HG03108 (cell line): ENCODE results near the gene MYH7B.

Experiments
- ATAC-seq: cut with Tn5 transposase; IDR thresholded peaks from one replicate; pipeline ENCODE4 v1.9.1; 2021; ENCODE audit warnings: moderate library complexity; ENCODE audit not compliant: unreplicated experiment

Gene MYH7B

DNA sequence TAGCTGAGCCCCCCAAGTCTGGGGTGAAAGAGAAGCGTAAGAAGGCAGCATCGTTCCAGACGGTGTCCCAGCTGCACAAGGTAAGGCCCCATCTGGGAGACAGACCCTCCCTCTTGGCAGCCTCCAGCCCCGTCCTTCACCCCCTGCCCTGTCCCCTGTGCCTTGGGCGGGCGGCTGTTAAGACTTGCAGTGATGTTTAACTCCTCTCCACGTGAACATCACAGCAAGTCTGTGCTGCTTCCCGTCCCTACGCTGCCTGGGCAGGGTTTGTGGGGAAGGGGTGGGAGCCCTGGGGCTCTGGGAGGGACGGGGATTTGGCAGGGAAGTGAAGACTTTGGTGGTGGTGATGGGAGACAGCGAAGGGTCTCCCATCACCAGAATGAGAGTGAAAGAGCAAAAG, 34.6 kb downstream of the MYH7B start:
- no peak for ATAC-seq

DNA sequence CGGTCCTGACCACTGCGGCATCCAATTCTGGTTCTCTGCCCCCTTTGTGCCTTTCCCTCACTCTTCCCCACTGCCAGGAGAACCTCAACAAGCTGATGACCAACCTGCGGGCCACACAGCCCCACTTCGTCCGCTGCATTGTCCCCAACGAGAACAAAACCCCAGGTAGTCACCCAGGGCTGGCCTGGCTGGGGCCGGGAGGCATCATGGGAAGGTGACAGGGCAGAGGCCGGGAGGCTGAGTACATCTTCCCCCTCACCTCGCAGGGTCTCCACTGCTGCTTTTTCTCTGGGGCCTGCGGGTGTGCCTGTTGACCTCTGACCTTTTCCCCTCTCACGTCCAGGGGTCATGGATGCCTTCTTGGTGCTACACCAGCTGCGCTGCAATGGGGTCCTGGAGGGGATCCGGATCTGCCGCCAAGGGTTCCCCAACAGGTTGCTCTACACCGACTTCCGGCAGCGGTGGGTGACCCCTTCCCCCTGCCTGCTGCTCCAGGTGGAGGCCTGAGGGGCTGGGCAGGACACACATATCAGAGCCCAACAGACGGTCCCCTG, 35.1 kb downstream of the MYH7B start:
- ATAC-seq = no peak

DNA sequence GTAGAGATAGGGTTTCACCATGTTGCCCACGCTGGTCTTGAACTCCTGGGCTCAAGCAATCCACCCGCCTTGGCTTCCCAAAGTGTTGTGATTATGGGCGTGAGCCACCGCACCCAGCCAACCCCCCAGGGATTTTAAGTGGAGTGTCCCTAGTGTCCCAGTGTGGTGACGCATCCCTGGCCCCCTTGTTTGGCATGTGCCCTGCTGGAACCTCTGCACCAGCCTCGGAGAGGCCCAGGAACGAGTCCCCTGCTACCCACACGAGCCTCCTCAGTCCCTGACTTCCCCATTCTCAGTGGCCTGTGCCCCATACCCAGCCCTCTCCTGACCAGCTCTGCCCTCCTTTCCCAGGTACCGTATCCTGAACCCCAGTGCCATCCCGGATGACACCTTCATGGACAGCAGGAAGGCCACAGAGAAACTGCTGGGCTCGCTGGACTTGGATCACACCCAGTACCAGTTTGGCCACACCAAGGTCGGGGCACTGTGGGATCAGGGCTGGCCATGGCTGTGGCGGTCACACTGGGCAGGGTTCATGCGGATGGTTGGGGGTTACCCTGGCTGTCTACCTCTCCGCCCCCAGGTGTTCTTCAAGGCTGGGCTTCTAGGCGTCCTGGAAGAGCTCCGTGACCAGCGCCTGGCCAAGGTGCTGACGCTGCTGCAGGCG, 37.2 kb downstream of the MYH7B start:
- ATAC-seq = no peak

DNA sequence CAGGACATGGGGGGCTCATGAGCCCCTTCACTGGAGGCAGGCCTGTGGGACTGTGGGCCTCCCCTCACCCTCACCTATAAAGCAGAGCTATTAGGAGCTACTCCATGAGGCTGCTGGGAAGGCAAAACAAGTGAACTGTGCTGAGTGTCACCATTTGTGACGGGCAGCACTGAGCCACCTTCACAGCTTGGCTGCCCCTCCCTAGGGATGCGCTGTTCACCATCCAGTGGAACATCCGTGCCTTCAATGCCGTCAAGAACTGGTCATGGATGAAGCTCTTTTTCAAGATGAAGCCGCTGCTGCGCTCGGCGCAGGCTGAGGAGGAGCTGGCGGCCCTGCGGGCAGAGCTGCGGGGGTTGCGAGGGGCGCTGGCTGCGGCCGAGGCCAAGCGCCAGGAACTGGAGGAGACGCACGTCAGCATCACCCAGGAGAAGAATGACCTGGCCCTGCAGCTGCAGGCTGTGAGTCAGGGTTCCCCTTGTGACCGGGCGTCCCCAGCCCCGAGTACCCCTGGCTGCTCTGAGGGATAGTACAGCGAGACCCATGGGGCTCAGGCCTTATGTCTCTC, 38.4 kb downstream of the MYH7B start:
- ATAC-seq = no peak

DNA sequence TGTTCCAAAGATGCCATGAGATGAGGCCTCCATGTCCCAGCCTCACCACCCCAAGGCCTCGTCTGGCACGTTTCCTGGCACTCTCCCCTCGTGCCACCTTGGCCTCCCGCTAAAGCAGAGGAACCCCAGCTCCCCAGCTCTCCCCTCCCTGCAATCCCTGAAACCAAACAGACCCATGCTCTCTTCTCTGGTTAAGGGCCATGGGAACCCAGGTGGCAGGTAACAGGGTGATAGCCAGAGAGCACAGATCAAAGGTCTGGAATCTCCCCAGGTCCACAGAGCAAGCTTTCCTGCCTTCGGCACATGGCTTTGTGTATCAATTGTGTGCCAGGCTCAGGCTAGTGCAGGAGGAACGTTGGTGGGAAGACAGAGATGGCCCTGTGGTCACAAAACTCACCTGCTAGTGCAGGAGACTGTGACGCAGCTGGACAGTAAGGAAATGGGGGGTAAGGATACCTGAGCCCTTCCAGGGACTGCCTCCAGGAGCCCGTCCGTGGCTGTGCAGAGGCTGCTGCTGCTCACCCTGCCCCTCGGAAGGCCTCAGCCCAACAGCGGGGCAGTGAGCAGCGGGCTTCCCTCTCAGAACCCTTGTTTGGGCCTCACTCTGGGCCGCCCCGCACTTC, 39.0 kb downstream of the MYH7B start:
- no peak for ATAC-seq

DNA sequence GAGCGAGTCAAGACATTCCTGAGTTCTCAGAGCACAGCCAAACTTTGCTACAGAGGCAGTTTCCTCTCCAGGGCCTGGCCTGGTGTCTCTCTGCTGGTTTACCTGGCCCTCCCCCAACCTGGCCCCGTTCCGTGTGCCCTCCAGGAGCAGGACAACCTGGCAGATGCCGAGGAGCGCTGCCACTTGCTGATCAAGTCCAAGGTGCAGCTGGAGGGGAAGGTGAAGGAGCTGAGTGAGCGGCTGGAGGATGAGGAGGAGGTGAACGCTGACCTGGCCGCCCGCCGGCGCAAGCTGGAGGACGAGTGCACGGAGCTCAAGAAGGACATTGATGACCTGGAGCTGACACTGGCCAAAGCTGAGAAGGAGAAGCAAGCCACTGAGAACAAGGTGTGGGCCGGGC, 39.5 kb downstream of the MYH7B start:
- ATAC-seq = no peak

DNA sequence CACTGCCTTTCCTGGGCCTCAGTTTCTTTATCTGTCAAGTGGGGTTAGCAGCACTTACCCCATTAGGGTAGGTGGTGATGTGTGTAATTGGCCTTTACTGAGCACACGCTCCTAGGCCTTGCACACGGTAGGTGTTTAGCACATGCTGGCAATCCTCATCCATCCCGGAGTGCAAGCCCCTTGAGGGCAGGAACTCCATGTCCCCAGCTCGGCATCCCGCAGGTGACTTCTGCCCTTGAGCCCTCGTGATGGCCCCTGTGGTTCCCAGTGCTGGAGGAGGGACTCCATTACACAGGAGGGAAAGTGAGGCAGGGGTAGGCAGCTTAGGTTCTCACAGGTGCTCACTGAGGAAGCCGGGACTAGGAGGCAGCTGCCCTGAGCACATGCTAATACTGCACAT, 40.0 kb downstream of the MYH7B start:
- no peak for ATAC-seq

DNA sequence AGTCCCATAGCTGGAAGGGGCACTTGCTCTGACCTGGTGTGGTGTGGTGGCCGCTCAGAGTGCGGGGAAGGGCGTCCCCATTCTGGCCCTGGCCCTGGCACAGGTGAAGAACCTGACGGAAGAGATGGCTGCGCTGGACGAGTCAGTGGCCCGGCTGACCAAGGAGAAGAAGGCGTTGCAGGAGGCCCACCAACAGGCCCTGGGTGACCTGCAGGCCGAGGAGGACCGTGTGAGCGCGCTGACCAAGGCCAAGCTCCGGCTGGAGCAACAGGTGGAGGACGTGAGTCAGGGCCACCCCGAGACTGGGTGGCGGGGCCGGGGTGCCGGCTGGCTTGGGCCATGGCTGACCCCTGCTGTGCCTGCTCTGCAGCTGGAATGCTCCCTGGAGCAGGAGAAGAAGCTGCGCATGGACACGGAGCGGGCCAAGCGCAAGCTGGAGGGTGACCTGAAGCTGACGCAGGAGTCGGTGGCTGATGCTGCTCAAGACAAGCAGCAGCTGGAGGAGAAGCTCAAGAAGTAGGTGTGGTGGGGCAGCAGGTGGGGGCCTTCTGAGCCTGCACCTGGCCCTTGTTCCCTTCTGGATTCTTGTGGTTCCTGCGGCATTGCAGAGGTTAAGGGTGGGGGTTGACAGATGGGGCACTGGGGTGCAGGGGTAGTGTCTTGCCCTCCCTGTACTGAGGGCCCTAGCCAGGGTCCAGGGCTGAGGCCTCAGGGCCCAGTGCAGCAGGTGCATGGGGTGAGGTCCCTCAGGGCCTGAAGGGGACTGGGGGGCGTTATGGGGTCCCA, 40.8 kb downstream of the MYH7B start:
- ATAC-seq = no peak

DNA sequence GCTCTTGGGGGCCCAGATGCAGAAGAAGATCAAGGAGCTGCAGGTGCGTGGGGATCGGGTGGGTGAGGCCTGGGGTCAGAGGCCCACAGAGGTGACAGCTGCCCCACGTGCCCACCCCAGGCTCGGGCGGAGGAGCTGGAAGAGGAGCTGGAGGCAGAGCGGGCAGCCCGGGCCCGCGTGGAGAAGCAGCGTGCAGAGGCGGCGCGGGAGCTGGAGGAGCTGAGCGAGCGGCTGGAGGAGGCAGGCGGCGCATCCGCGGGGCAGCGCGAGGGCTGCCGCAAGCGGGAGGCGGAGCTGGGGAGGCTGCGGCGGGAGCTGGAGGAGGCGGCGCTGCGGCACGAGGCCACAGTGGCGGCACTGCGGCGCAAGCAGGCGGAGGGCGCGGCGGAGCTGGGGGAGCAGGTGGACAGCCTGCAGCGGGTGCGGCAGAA, 41.5 kb downstream of the MYH7B start:
- ATAC-seq = no peak

DNA sequence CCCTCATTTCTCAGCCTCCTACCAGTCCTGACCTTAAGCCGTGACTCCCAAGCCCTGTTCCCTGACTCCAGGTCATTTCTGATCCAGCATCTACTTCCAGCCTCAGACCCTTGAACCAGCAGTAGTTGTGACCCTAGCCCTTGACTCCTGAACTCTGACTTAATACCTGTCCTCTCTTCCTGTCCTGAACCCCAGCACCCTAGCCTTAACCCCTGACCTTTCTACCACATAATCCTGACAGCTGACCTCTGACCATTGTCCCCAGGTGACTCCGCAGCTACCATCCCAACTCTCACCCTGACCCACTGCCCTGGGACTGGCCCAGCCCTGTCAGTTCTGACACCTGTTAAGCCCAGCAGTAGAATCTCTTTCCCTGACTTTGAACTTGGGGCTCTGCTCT, 42.1 kb downstream of the MYH7B start:
- no peak for ATAC-seq

DNA sequence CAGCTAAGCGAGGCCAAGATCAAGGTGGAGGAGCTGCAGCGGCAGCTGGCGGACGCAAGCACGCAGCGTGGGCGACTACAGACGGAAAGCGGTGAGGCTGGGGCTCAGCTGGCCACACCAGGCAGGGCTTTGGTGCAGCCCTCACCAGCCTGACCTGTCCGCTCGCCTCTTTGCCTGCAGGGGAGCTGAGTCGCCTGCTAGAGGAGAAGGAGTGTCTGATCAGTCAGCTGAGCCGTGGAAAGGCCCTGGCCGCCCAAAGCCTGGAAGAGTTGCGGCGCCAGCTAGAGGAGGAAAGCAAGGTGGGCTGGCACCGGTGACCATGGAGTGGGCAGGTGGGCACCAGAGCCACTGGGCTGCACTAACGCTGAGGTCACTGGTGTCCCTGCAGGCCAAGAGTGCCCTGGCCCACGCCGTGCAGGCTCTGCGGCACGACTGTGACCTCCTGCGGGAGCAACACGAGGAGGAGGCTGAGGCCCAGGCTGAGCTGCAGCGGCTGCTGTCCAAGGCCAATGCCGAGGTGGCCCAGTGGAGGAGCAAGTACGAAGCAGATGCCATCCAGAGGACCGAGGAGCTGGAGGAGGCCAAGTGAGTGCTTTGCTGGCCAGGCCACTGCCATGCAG, 42.8 kb downstream of the MYH7B start:
- no peak for ATAC-seq

DNA sequence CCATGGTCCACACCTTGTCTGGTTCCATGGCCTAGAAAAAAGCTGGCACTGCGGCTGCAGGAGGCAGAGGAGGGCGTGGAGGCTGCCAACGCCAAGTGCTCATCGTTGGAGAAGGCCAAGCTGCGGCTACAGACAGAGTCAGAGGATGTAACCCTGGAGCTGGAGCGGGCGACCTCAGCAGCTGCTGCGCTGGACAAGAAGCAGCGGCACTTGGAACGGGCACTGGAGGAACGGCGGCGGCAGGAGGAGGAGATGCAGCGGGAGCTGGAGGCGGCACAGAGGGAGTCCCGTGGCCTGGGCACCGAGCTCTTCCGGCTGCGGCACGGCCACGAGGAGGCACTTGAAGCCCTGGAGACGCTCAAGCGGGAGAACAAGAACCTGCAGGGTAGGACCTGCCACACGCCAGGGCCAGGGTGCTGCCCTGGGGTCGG, 43.4 kb downstream of the MYH7B start:
- no peak for ATAC-seq

DNA sequence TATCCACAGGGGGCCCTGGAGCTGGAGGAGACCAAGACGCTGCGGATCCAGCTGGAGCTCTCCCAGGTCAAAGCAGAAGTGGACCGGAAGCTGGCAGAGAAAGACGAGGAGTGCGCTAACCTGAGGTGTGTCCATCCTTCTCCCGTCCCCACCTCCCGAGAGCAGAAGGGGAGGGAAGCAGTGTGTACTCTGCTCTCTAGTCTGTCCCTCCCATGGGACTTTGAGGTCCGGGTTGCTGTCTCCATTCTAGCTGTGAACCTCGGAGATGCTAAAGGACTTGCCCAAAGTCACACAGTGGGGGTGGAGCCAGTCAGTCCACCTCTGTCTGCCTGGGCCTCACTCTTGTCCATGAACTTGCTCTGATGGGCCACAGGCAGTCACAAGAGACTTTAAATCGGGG, 44.1 kb downstream of the MYH7B start:
- no peak for ATAC-seq

DNA sequence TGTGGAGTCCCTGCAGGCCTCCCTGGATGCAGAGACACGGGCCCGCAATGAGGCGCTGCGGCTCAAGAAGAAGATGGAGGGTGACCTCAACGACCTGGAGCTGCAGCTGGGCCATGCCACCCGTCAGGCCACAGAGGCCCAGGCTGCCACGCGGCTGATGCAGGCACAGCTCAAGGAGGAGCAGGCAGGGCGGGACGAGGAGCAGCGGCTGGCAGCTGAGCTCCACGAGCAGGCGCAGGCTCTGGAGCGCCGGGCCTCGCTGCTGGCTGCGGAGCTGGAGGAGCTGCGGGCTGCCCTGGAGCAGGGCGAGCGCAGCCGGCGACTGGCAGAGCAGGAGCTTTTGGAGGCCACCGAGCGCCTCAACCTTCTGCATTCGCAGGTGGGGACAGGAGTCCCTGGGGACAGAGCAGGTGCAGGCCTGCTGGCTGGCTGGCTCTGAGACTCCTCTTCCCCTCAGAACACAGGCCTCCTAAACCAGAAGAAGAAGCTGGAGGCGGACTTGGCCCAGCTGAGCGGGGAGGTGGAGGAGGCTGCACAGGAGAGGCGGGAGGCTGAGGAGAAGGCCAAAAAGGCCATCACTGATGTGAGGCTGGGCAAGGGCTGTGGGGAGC, 44.7 kb downstream of the MYH7B start:
- no peak for ATAC-seq

DNA sequence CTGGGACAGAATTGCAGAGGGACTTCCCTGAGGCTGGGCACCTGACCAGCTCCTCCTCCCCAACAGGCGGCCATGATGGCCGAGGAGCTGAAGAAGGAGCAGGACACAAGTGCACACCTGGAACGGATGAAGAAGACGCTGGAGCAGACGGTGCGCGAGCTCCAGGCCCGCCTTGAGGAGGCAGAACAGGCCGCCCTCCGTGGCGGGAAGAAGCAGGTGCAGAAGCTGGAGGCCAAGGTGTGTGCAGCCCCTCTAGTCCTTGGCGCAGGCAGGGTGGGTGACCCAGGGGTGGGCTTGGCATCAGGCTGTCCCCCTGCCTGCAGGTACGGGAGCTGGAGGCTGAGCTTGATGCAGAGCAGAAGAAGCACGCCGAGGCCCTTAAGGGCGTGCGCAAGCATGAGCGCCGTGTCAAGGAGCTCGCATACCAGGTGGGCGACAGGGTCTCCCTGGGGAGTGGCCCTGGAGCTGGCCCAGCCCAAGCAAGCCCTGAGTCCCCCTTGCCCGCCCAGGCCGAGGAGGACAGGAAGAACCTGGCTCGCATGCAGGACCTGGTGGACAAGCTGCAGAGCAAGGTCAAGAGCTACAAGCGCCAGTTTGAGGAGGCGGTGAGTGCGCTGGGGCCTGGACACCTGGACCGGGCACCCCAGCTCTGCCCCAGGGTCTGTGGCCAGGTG, 45.4 kb downstream of the MYH7B start:
- no peak for ATAC-seq

DNA sequence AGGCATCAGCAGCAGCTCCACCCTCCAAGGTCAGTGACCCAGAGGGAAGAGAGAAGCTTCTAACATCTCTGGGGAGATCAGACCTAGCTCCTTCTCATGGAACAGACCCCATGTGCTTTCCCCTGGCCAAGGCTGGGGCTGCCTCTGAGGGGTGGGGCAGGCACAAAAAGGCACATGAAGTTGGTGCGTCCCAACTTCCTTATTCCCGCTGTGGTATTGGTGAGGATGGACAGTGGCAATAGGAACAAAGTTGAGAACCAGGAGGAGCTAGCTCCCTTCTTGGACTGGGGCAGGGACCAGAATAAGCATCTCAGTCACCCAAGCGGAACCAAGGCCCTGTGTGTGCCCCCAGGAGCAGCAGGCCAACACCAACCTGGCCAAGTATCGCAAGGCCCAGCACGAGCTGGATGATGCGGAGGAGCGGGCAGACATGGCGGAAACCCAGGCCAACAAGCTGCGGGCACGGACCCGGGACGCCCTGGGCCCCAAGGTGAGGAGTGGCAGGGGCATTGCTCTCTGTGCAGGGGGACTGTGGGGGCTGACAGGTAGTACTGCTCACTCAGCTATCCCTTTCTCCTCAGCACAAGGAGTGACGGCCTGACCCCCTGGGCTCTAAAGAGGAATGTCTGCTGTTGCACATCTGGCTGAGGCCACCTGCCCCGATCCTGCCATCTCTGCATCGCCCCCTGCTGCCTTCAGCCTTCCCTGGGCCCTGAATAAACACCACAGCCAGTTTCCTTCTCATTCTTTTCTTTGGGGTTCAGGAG, 46.1 kb downstream of the MYH7B start:
- no peak for ATAC-seq

DNA sequence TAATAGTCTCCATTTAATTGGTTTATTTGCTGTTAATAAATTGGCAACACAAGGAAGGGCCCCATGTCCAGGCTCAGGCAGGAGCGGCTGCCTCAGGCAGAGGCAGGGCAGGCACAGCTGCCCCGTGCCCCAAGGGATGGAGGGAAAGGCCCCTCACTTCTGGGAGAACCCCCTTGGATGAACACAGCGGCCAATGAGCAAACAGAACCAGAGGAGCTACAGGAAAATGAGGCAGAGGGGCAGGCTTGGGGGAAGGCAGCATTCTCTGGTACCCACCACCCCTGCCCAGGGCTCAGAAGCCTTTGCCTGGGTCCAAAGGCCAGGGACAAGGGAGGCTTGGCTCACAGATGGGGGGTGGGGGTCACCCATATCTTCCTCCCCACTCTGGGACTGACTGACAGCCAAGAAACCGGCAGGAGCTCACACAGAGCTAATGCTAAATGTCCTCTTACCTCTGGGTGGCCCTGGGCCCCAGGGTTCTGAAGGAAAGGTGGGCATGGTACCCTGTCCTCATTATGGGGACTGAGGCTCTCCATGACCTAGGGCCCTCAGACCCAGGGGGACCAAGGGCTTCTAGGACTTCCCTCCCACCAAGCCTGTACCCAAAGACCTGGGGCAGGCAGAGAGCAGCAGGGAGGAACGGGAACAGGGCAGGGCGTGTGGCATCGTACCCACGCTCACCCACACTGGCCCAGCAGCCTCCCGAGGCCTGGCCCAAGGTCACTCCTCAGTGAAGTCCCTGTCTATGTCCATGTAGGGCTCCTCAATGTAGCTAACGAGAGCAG, 47.0 kb downstream of the MYH7B start:
- ATAC-seq = no peak

DNA sequence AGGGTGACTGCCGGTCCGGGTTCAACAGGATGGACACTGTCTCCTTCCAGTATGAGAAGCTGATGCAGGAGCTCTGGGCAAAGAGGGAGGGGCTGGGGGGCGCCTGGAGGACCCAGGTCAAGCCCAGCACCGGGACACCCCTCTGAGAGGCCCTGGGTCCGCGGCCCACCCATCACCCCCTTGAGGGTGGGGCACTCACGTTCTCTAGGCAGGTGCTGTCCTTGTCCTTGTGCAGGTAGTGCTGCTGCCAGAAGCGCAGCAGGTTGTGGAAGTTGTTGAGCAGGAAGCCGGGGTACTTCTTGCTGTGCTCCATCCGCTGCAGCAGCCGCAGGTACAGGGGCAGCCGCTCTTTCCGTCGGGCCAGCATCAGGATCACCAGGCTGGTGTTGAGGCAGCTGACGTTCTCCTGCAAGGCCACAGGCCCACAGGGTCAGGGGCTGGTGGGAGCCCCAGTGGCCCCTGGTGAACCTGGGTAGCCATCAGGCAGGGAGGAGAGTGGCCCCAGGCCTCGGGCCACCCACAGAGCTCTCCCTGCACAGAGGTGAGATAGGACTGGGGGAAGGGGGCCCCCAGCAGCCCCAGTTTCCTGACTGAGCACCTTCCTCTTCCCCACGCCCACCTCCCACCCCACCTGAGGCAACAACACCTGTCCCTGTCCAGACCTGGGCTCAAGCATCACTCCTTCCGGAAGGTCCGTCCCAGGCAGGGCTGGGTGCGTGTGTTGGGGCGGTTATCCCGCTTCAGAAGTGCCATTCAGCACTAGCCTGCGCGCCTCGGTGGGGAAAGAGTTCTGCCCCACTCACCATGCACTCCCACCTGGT, 47.8 kb downstream of the MYH7B start:
- ATAC-seq = no peak
